ENCODE results near the gene GATA1.

The GATA1 gene

GRCh38 chrX:48769230-48769629 lies 17.2 kb upstream of the GATA1 start:
- DNase-seq (ENCODE audit: low spot score in 2 of 2): no peak
- Histone ChIP-seq H3K9me3 (no peaks in the 10 kb centered on the region), H3K36me3 (replicated peaks) (no peaks in the 10 kb centered on the region), H3K27me3 (ENCODE audit: low read depth) (peaks cover 2% of the 10 kb centered on the region; the same call in 1 of the 2 replicates), H3K4me1 (no peaks in the 10 kb centered on the region), H3K4me3 (no peak overlapping the region)
- in situ Hi-C loops (cut with MboI; ENCODE audit: low sequenced_read_pairs): no loop called here

- Histone ChIP-seq H3K36me3 (replicated peaks) (no peaks in the 10 kb centered on the region), H3K9me3 (no peaks in the 10 kb centered on the region), H3K4me1 (no peaks in the 10 kb centered on the region), H3K27me3 (ENCODE audit: low read depth) (peaks cover 2% of the 10 kb centered on the region; the same call in 1 of the 2 replicates), H3K4me3 (no peak overlapping the region)
- DNase-seq (ENCODE audit: low spot score in 2 of 2): no peak
- in situ Hi-C loops (cut with MboI; ENCODE audit: low sequenced_read_pairs): no loop called here
Measured at GRCh38 chrX:48770296-48770695, 16.1 kb upstream of the GATA1 start.

GRCh38 chrX:48772602-48773001 lies 13.8 kb upstream of the GATA1 start:
- H3K9me3 ChIP-seq: 0 out of 2 replicates have a peak, but pooled peaks cover under 1% of the 10 kb centered on the region

GRCh38 chrX:48776818-48777439 lies 9.5 kb upstream of the GATA1 start:
- Histone ChIP-seq H3K4me1 (peaks cover 8% of the 10 kb centered on the region), H3K4me3 (no peak overlapping the region), H3K27me3 (ENCODE audit: low read depth) (no peaks in the 10 kb centered on the region), H3K9me3 (0 out of 2 replicates have a peak, but pooled peaks cover 2% of the 10 kb centered on the region), H3K36me3 (replicated peaks) (no peaks in the 10 kb centered on the region)
- in situ Hi-C loops (cut with MboI; ENCODE audit: low sequenced_read_pairs): no loop called here
- no peak for DNase-seq (ENCODE audit: low spot score in 2 of 2)

More at GRCh38 chrX:48772602-48773001, 13.8 kb upstream of the GATA1 start:
- H3K4me1 ChIP-seq: peaks cover 2% of the 10 kb centered on the region
- H3K36me3 ChIP-seq (replicated peaks): no peaks in the 10 kb centered on the region
- H3K27me3 ChIP-seq (ENCODE audit: low read depth): peaks cover 2% of the 10 kb centered on the region; the same call in 1 of the 2 replicates
- no peak for DNase-seq (ENCODE audit: low spot score in 2 of 2)
- no peak overlapping the region for H3K4me3 ChIP-seq
- in situ Hi-C loops (cut with MboI; ENCODE audit: low sequenced_read_pairs): no loop called here

- Histone ChIP-seq H3K27me3 (ENCODE audit: low read depth) (no peaks in the 10 kb centered on the region), H3K36me3 (replicated peaks) (no peaks in the 10 kb centered on the region), H3K4me3 (no peak overlapping the region), H3K4me1 (peaks cover 8% of the 10 kb centered on the region), H3K9me3 (0 out of 2 replicates have a peak, but pooled peaks cover 2% of the 10 kb centered on the region)
- no peak for DNase-seq (ENCODE audit: low spot score in 2 of 2)
- in situ Hi-C loops (cut with MboI; ENCODE audit: low sequenced_read_pairs): no loop called here
Measured at GRCh38 chrX:48779399-48779798, 7.0 kb upstream of the GATA1 start.

GRCh38 chrX:48781705-48782104 lies 4.7 kb upstream of the GATA1 start:
- DNase-seq (ENCODE audit: low spot score in 2 of 2): no peak
- Histone ChIP-seq H3K4me3 (no peak overlapping the region), H3K27me3 (ENCODE audit: low read depth) (no peaks in the 10 kb centered on the region), H3K4me1 (peaks cover 8% of the 10 kb centered on the region), H3K36me3 (replicated peaks) (no peaks in the 10 kb centered on the region), H3K9me3 (0 out of 2 replicates have a peak, but pooled peaks cover 2% of the 10 kb centered on the region)
- in situ Hi-C loops (cut with MboI; ENCODE audit: low sequenced_read_pairs): no loop called here

- no peak for DNase-seq (ENCODE audit: low spot score in 2 of 2)
- Histone ChIP-seq H3K27me3 (ENCODE audit: low read depth) (peaks cover 2% of the 10 kb centered on the region; the same call in 1 of the 2 replicates), H3K36me3 (replicated peaks) (no peaks in the 10 kb centered on the region), H3K4me1 (peaks cover 8% of the 10 kb centered on the region), H3K4me3 (no peak overlapping the region), H3K9me3 (0 out of 2 replicates have a peak, but pooled peaks cover 2% of the 10 kb centered on the region)
- in situ Hi-C loops (cut with MboI; ENCODE audit: low sequenced_read_pairs): no loop called here
Measured at GRCh38 chrX:48782216-48782615, 4.2 kb upstream of the GATA1 start.

- Histone ChIP-seq H3K9me3 (no peaks in the 10 kb centered on the region), H3K36me3 (replicated peaks) (no peaks in the 10 kb centered on the region), H3K27me3 (ENCODE audit: low read depth) (peaks cover 3% of the 10 kb centered on the region; the same call in 1 of the 2 replicates), H3K4me3 (no peak overlapping the region), H3K4me1 (peaks cover 4% of the 10 kb centered on the region)
- no peak for DNase-seq (ENCODE audit: low spot score in 2 of 2)
- in situ Hi-C loops (cut with MboI; ENCODE audit: low sequenced_read_pairs): no loop called here
Measured at GRCh38 chrX:48782795-48783194, 3.6 kb upstream of the GATA1 start.

GRCh38 chrX:48784726-48785125 lies 1.7 kb upstream of the GATA1 start:
- peaks cover 10% of the 10 kb centered on the region; the same call in 1 of the 2 replicates for H3K27me3 ChIP-seq (ENCODE audit: low read depth)
- DNase-seq (ENCODE audit: low spot score in 2 of 2): no peak
- no peak overlapping the region for H3K4me3 ChIP-seq
- in situ Hi-C loops (cut with MboI; ENCODE audit: low sequenced_read_pairs): no loop called here
- no peaks in the 10 kb centered on the region for H3K9me3 ChIP-seq
- no peaks in the 10 kb centered on the region for H3K4me1 ChIP-seq
- no peaks in the 10 kb centered on the region for H3K36me3 ChIP-seq (replicated peaks)

- DNase-seq (ENCODE audit: low spot score in 2 of 2): no peak
- Histone ChIP-seq H3K36me3 (replicated peaks) (no peaks in the 10 kb centered on the region), H3K9me3 (no peaks in the 10 kb centered on the region), H3K27me3 (ENCODE audit: low read depth) (peaks cover 10% of the 10 kb centered on the region; the same call in 1 of the 2 replicates), H3K4me1 (no peaks in the 10 kb centered on the region), H3K4me3 (no peak overlapping the region)
- in situ Hi-C loops (cut with MboI; ENCODE audit: low sequenced_read_pairs): no loop called here
Measured at GRCh38 chrX:48785186-48785539, 1.2 kb upstream of the GATA1 start.

GRCh38 chrX:48785540-48786214 lies 713 bp upstream of the GATA1 start:
- in situ Hi-C loops (cut with MboI; ENCODE audit: low sequenced_read_pairs): no loop called here
- Histone ChIP-seq H3K36me3 (replicated peaks) (no peaks in the 10 kb centered on the region), H3K4me1 (no peaks in the 10 kb centered on the region), H3K9me3 (no peaks in the 10 kb centered on the region), H3K27me3 (ENCODE audit: low read depth) (peaks cover 10% of the 10 kb centered on the region; the same call in 1 of the 2 replicates), H3K4me3 (no peak overlapping the region)
- DNase-seq (ENCODE audit: low spot score in 2 of 2): no peak

- no peaks in the 10 kb centered on the region for H3K36me3 ChIP-seq (replicated peaks)
- in situ Hi-C loops (cut with MboI; ENCODE audit: low sequenced_read_pairs): no loop called here
- peaks cover 10% of the 10 kb centered on the region; the same call in 1 of the 2 replicates for H3K27me3 ChIP-seq (ENCODE audit: low read depth)
- no peaks in the 10 kb centered on the region for H3K9me3 ChIP-seq
- H3K4me3 ChIP-seq: no peak overlapping the region
- no peaks in the 10 kb centered on the region for H3K4me1 ChIP-seq
- DNase-seq (ENCODE audit: low spot score in 2 of 2): no peak
Measured at GRCh38 chrX:48786825-48787504, 575 bp downstream of the GATA1 start.

- Histone ChIP-seq H3K9me3 (no peaks in the 10 kb centered on the region), H3K4me1 (no peaks in the 10 kb centered on the region), H3K27me3 (ENCODE audit: low read depth) (peaks cover 10% of the 10 kb centered on the region; the same call in 1 of the 2 replicates), H3K36me3 (replicated peaks) (no peaks in the 10 kb centered on the region), H3K4me3 (no peak overlapping the region)
- DNase-seq (ENCODE audit: low spot score in 2 of 2): no peak
- in situ Hi-C loops (cut with MboI; ENCODE audit: low sequenced_read_pairs): no loop called here
Measured at GRCh38 chrX:48787505-48788443, 1.4 kb downstream of the GATA1 start.
